Gastroesophageal sphincter (tissue), 3 donors: ENCODE data around the gene GEMIN7.

Source experiments
- CTCF ChIP-seq, 4 experiments: fragments of 200-600 bp in 2 of 4; fragments of 450-650 bp in 2 of 4; sonication (generic) in 1 of 4; IDR thresholded peaks; one replicate each; pipeline ENCODE4 v1.5.1; 2017 to 2019; ENCODE audit warnings: antibody characterized with exemption in 4 of 4, mild to moderate bottlenecking in 2 of 4, moderate library complexity in 2 of 4
- POLR2A ChIP-seq, 2 donors: fragments of 450-650 bp; IDR thresholded peaks; one replicate each; pipeline ENCODE4 v1.6.1; 2017; ENCODE audit warnings: antibody characterized with exemption in 2 of 2, mild to moderate bottlenecking in 2 of 2, moderate library complexity in 1 of 2
- POLR2AphosphoS5 ChIP-seq: sonication (generic); formaldehyde crosslinking; IDR thresholded peaks from one replicate; pipeline ENCODE4 v1.6.1; 2017; ENCODE audit warnings: antibody characterized with exemption

DNA sequence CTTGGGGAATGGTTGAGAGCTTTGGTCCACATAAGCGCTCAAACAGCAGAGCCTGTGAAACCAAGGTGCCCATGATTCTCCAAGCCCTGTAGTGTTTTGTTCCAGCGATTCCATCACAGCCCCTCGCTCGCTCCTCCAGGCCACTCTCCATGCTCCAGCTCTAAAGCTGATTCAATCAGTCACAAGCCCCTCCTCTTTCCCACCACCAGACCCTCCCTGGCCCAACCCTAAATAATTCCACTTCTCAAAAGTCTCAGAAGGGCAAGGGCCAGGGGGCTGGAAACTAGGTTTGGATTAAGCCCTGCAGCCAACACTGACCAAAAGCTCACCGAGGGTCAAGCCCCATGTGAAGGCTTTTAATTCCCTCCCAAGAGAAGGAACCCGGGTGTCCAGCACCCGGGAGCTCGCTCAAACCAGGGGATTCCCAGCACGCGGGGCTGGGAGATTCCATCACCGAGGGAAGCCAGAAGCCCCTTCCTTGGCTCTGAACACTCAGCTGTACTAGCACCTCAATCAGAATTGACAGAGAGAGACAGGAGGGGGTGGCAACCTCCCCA lies 4.2 kb upstream of the GEMIN7 start:
- no peak for TF ChIP-seq CTCF (IDR thresholded peaks at IDR 0.05)
- TF ChIP-seq POLR2A (IDR thresholded peaks at IDR 0.05): no peak
- TF ChIP-seq POLR2AphosphoS5: no peak
